ENCODE measurements around the gene MYRFL.

DNA sequence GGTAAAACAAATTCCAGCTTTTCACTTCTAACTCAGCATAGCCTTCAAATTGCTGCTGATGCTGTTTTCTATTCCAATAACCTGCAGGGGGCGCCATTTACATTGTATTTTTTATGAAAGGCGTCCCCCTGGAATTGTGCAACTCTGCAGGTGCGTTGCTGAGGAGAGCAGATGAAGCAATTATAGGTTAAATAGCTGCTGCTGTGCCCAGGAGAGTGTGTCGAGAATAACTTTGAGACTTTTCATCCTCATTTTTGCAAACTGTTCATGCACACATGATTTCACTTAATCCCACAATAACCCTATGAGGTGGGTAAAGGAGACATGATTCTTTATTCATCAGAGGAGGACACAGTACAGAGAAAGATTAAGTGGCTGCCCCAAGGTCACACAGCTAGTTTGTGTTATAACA is 75.7 kb downstream of the MYRFL start:
- TF ChIP-seq, protein P1, sequence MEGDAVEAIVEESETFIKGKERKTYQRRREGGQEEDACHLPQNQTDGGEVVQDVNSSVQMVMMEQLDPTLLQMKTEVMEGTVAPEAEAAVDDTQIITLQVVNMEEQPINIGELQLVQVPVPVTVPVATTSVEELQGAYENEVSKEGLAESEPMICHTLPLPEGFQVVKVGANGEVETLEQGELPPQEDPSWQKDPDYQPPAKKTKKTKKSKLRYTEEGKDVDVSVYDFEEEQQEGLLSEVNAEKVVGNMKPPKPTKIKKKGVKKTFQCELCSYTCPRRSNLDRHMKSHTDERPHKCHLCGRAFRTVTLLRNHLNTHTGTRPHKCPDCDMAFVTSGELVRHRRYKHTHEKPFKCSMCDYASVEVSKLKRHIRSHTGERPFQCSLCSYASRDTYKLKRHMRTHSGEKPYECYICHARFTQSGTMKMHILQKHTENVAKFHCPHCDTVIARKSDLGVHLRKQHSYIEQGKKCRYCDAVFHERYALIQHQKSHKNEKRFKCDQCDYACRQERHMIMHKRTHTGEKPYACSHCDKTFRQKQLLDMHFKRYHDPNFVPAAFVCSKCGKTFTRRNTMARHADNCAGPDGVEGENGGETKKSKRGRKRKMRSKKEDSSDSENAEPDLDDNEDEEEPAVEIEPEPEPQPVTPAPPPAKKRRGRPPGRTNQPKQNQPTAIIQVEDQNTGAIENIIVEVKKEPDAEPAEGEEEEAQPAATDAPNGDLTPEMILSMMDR (IDR thresholded peaks at IDR 0.05) = peak; percentile 94
- TF ChIP-seq RXRA (IDR thresholded peaks at IDR 0.05; ENCODE audit: borderline replicate concordance, low read depth) (no peak), YY1 (IDR thresholded peaks at IDR 0.05; ENCODE audit: low read depth) (no peak), NFIC (IDR thresholded peaks at IDR 0.05; ENCODE audit: borderline replicate concordance) (no peak), EP300 (IDR thresholded peaks at IDR 0.05; ENCODE audit: borderline replicate concordance in 1 of 2, low read depth in 1 of 2, low read length in 1 of 2) (no peak), RFX5 (IDR thresholded peaks at IDR 0.05; ENCODE audit: low read length) (no peak)

All from SK-N-SH (cell line).